ENCODE data around the gene MYOG. TPM values are rescaled to one million over a fixed set of nuclear protein-coding genes. Genes with fewer than 3 reads are reported as not detected.
A peak's percentile ranks its signal among the peaks of the same experiment; 100 is the strongest.

MYOG gene
- polyA plus RNA-seq, 1 experiment, result not detected

DNA sequence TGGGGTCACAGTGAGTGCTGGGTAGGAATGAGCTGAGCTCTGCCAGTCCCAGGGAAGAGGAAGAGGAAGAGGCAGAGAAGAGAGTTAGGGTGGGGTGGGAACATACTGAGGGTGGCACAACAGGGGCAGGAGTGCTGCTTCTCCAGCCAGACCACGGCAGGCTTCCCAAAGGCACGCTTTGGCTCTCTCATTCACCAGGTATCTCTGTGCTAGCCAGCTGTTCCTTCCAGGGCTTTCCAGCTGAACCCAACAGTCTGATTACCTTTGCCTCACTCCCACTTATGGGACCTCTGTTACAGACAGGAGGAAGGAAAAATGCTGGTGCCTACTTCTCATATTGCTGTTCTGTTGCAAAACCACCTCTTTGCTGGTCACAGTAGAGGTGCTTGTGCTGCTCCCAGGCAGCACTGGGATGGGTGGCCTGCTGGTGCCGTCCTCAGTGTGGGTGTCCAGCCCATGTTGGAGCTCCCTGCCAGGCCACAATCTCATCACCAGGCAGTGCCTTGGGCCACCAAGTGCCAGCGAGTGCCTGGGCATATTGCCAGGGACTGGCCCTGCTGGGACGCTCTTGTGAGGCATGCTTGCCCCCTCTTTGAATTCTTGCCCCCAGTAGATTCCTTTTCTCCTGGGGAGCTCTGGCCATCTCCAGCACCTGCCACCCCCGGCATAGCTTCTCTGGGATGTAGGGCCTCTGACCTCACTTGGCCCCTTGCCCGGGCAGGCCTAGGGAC lies 43.9 kb upstream of the MYOG start:
- Histone ChIP-seq H3K27me3 (ENCODE audit: control insufficient read depth, insufficient read depth, low read length) (peaks cover 40% of the 10 kb centered on the region), H3K27ac (ENCODE audit: low read depth, low read length) (no peak overlapping the region), H3K9me3 (ENCODE audit: control insufficient read depth, insufficient read depth, low read length) (no peaks in the 10 kb centered on the region; the same call in 1 of the 2 replicates), H3K4me3 (ENCODE audit: low read depth, low read length) (no peak overlapping the region)
- POLR2A ChIA-PET, result no interaction called here
- CTCF ChIA-PET, result interaction anchor here (1.2 to 2.1 kb wide), 2 partner anchors 21 to 138 kb away, joined by 5 read pairs; no protein-coding TSS in a partner anchor
- no peak for DNase-seq (ENCODE audit: low read depth, low spot score)
- TF ChIP-seq, protein P1, sequence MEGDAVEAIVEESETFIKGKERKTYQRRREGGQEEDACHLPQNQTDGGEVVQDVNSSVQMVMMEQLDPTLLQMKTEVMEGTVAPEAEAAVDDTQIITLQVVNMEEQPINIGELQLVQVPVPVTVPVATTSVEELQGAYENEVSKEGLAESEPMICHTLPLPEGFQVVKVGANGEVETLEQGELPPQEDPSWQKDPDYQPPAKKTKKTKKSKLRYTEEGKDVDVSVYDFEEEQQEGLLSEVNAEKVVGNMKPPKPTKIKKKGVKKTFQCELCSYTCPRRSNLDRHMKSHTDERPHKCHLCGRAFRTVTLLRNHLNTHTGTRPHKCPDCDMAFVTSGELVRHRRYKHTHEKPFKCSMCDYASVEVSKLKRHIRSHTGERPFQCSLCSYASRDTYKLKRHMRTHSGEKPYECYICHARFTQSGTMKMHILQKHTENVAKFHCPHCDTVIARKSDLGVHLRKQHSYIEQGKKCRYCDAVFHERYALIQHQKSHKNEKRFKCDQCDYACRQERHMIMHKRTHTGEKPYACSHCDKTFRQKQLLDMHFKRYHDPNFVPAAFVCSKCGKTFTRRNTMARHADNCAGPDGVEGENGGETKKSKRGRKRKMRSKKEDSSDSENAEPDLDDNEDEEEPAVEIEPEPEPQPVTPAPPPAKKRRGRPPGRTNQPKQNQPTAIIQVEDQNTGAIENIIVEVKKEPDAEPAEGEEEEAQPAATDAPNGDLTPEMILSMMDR (IDR thresholded peaks at IDR 0.05; ENCODE audit: low read depth, low read length), result no peak

DNA sequence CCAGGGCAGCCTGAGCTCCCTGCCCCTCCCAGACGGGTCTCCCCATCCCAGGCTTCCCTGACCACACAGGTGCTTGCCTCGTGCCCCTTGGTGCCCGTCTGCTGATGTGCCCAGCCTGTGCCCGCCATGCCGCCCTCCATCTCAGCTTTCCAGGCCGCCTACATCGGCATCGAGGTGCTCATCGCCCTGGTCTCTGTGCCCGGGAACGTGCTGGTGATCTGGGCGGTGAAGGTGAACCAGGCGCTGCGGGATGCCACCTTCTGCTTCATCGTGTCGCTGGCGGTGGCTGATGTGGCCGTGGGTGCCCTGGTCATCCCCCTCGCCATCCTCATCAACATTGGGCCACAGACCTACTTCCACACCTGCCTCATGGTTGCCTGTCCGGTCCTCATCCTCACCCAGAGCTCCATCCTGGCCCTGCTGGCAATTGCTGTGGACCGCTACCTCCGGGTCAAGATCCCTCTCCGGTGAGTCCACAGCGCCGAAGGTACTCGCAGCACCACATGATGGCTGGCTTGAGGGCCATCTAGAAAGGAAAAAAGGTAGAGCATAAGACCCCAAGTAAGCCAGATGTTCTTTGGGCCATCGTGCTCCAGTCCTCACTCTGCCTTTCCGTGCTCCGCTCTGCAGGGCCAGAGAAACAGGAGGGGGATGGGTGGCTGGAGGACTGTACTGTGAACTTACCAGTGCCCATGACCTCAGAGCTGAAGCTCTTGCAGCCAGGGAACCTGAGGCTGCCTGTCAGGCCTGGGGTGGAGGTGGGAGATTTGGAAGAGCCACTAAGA lies 43.1 kb upstream of the MYOG start:
- Histone ChIP-seq H3K4me3 (ENCODE audit: low read depth, low read length) (peak overlapping the region; percentile 55; the same call in 1 of the 2 replicates), H3K9me3 (ENCODE audit: control insufficient read depth, insufficient read depth, low read length) (no peaks in the 10 kb centered on the region; the same call in 1 of the 2 replicates), H3K27ac (ENCODE audit: low read depth, low read length) (no peak overlapping the region), H3K27me3 (ENCODE audit: control insufficient read depth, insufficient read depth, low read length) (peaks cover 48% of the 10 kb centered on the region)
- DNase-seq (ENCODE audit: low read depth, low spot score), result no peak
- CTCF ChIA-PET, result interaction anchor here (0.7 to 3.5 kb wide), 10 partner anchors 11 to 144 kb away, joined by 3 to 24 read pairs (median 6); partner anchors contain the start of gene PPFIA4
- POLR2A ChIA-PET, result interaction anchor here (1.1 kb wide), 1 partner anchor 122 kb away, joined by 3 read pairs; the partner anchor contains the start of gene TMEM183A
- TF ChIP-seq, protein P1 (IDR thresholded peaks at IDR 0.05; ENCODE audit: low read depth, low read length), result no peak

- Histone ChIP-seq H3K9me3 (ENCODE audit: control insufficient read depth, insufficient read depth, low read length) (no peaks in the 10 kb centered on the region; the same call in 1 of the 2 replicates), H3K27me3 (ENCODE audit: control insufficient read depth, insufficient read depth, low read length) (peaks cover 53% of the 10 kb centered on the region), H3K27ac (ENCODE audit: low read depth, low read length) (no peak overlapping the region), H3K4me3 (ENCODE audit: low read depth, low read length) (peak overlapping the region; percentile 55)
- no peak for DNase-seq (ENCODE audit: low read depth, low spot score)
- ChIA-PET POLR2A (interaction anchor here (1.1 kb wide), 1 partner anchor 121 kb away, joined by 3 read pairs; the partner anchor contains the start of gene TMEM183A), CTCF (interaction anchor here (0.7 to 3.5 kb wide), 10 partner anchors 11 to 145 kb away, joined by 3 to 24 read pairs (median 6); partner anchors contain the start of gene PPFIA4)
- TF ChIP-seq, protein P1 (IDR thresholded peaks at IDR 0.05; ENCODE audit: low read depth, low read length), result no peak
These were observed 42.6 kb upstream of the MYOG start for GRCh38 chr1:203128431-203128715.

DNA sequence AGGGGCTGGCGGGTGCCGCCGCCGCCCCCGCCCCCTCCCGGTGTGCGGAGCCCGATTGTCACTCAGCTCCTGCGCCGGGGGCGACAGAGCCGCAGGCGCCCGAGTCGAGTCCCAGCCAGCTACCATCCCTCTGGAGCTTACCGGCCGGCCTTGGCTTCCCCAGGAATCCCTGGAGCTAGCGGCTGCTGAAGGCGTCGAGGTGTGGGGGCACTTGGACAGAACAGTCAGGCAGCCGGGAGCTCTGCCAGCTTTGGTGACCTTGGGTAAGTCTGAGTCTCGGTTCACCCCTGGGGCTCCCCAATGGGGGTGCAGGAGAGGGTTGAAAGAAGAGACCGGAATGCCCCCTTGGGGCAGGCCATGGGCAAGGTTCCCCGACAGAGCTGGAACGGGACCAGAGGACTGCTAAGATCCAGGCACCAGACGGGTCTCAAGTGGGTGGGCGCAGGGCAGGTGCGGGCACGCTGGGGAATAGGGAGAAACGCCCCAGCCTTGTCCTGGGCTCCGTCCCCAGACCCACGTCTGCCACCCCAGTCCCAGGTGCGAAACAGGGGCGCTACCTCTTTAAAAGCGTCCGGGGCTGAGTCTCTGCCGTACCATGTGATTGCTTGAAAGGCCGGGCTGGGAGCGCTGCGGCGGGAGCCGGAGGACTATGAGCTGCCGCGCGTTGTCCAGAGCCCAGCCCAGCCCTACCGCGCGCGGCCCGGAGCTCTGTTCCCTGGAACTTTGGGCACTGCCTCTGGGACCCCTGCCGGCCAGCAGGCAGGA lies 42.0 kb upstream of the MYOG start, which contains the start of gene ADORA1:
TSS of gene ADORA1 (plus strand) at position 61 of the 765 bp plus-strand sequence. CDS start 1,116 bp downstream, outside the sequence.
- peaks cover 57% of the 10 kb centered on the region for H3K27me3 ChIP-seq (ENCODE audit: control insufficient read depth, insufficient read depth, low read length)
- TF ChIP-seq, protein P1 (IDR thresholded peaks at IDR 0.05; ENCODE audit: low read depth, low read length), result 0 out of 2 replicates have a peak, but pooled peaks have one; percentile 3
- ChIA-PET POLR2A (interaction anchor here (0.6 to 1.1 kb wide), 3 partner anchors 88 to 121 kb away, joined by 3 to 5 read pairs (median 3); partner anchors contain the start of gene TMEM183A), CTCF (interaction anchor here (0.8 to 3.5 kb wide), 12 partner anchors 10 to 145 kb away, joined by 3 to 24 read pairs (median 6); no protein-coding TSS in a partner anchor)
- peak within 1 kb of the TSS; percentile 55 for H3K4me3 ChIP-seq (ENCODE audit: low read depth, low read length)
- no peaks in the 10 kb centered on the region; the same call in 1 of the 2 replicates for H3K9me3 ChIP-seq (ENCODE audit: control insufficient read depth, insufficient read depth, low read length)
- no peak within 1 kb of the TSS for H3K27ac ChIP-seq (ENCODE audit: low read depth, low read length)
- DNase-seq (ENCODE audit: low read depth, low spot score), result no peak

Measured in AG04450 (cell line).